Measurements from ENCODE around the gene EMX1. TPM values are rescaled to one million over a fixed set of nuclear protein-coding genes. Genes with fewer than 3 reads are reported as not detected.
A peak's percentile ranks its signal among the peaks of the same experiment; 100 is the strongest.

Gene EMX1
- total and polyA plus RNA-seq, 8 donors: 0.08 to 0.38 (median 0.18) TPM; not detected in 3

DNA sequence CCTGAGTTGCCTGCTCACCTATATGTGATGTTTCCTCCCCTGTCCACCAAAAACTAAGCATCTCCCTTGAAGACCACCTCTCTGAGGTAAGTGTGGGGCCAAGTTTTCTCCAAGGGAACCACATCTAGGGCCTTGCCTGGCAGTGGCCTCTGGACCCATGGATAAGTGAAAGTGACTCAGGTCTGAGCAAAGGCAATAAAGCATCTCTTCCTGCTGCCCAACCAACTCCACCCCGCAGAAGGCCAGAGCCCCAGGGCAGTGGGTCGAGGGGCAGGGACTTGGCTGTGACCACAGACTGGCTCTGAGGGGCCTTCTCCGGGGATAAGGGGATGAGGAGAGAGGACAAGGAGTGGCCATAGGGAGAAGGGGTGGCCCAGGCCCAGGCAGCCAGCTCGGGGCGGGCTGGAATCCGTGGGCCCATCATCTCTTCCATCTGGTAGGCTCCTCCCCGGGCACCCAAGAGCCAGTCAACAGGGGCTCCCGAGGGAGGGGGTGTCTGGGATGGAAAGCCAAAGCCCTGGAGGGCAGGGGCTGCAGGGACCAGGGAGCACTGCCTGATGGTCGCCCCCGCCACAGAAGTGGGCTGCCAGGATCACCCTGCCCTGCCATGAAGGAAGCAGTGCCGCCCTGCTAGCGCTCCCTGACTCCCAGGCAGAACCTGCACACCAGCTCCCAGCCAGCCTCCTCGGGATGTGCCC, 33.4 kb downstream of the EMX1 start:
- no peak for ATAC-seq

DNA sequence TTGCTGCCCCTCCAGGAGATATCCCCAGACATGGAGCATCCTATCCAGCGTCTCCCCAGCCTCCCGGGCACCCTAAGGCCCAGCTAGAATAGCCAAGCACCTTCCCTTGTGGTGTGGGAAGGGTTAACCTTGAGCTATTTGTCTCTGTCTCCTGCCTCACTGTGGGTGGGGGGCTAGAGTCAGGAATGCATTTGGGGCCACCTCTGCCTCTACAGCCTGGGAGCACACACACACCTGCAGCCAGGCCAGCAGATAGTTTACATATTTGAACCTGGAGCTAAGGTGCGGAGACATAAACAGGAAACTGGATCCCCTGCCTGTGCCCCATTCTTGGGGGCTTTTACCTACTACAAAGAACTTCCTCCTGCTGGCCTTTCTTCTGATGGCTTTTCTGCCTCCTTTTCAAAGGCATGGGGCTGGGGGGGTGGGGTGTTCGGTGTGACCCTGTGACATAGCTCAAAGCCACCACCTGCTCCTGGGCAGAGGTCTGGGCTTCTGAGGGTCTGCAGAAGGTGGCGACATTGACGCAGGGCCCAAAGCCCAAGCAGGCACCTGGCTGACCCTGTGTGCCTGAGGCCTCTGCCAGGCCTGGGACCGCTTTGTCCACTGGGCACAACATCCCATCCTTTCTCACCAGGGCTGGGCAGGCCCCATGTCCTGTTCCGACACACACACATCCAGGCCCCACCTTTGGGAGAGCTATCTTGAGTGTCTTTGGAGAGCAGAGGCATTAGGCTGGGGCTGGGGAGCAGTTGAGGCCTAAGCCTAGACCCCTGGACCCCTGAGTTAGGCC, 34.2 kb downstream of the EMX1 start:
- H3K36me3 ChIP-seq: peaks cover 0 to 9% of the 10 kb centered on the region in 2 donors
- intact Hi-C loops (cut with DNase I): no loop called here
- TF ChIP-seq, protein P1, sequence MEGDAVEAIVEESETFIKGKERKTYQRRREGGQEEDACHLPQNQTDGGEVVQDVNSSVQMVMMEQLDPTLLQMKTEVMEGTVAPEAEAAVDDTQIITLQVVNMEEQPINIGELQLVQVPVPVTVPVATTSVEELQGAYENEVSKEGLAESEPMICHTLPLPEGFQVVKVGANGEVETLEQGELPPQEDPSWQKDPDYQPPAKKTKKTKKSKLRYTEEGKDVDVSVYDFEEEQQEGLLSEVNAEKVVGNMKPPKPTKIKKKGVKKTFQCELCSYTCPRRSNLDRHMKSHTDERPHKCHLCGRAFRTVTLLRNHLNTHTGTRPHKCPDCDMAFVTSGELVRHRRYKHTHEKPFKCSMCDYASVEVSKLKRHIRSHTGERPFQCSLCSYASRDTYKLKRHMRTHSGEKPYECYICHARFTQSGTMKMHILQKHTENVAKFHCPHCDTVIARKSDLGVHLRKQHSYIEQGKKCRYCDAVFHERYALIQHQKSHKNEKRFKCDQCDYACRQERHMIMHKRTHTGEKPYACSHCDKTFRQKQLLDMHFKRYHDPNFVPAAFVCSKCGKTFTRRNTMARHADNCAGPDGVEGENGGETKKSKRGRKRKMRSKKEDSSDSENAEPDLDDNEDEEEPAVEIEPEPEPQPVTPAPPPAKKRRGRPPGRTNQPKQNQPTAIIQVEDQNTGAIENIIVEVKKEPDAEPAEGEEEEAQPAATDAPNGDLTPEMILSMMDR (IDR thresholded peaks at IDR 0.05): no peak
- H3K27ac ChIP-seq: no peak overlapping the region
- no peaks in the 10 kb centered on the region for H3K27me3 ChIP-seq
- no peaks in the 10 kb centered on the region for H3K9me3 ChIP-seq
- peak in 1 of 4 donors; percentile 61 for DNase-seq
- H3K4me1 ChIP-seq: peaks cover 0 to under 1% of the 10 kb centered on the region in 2 donors
- no peak overlapping the region for H3K4me3 ChIP-seq
- ATAC-seq: no peak

More for the DNA sequence above, 33.4 kb downstream of the EMX1 start:
- Histone ChIP-seq H3K36me3 (peaks cover 0 to 5% of the 10 kb centered on the region in 2 donors), H3K27ac (no peak overlapping the region), H3K9me3 (no peaks in the 10 kb centered on the region), H3K4me3 (no peak overlapping the region), H3K27me3 (no peaks in the 10 kb centered on the region), H3K4me1 (no peaks in the 10 kb centered on the region)
- TF ChIP-seq, protein P1 (IDR thresholded peaks at IDR 0.05): no peak
- DNase-seq: peak in 1 of 4 donors; percentile 60
- intact Hi-C loops (cut with DNase I): no loop called here

DNA sequence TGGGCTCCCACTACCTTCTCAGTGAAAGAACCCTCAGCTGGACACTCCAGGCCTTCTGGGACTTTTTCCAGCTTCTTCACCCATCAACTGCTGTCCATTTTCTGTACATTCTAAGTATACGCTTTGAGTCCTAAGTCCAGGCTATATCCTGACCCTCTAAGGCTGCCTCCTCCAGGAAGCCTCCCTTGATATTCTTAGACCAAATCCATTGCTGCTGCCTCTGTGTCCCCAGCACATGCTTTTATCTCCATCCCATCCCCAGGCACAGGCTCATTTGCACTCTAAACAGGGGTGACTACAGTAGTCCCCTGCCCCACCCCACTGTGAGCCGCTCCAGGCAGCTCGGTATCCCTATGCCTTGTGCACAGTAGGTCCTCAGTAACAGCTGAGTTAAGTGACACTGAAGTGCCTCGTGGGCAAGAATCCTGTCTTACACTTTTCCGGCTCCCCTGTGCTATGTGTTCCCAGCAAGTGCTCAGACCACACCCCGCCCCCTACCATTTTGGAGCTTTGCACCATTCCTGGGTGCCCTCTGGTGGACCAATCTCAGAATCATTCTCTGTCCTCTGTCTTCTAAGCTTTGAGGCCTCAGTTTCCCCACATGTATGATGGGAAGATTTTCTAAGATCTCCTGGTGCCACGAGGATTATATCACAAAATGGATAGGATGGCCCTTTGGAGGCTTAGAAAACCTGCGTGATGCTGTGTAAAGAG, 34.9 kb downstream of the EMX1 start:
- intact Hi-C loops (cut with DNase I): no loop called here
- Histone ChIP-seq H3K9me3 (no peaks in the 10 kb centered on the region), H3K27ac (no peak overlapping the region), H3K36me3 (peaks cover 0 to 10% of the 10 kb centered on the region in 2 donors), H3K4me1 (peaks cover 0 to 5% of the 10 kb centered on the region in 2 donors), H3K27me3 (no peaks in the 10 kb centered on the region), H3K4me3 (no peak overlapping the region)
- TF ChIP-seq, protein P1 (IDR thresholded peaks at IDR 0.05): no peak
- DNase-seq (peak in 1 of 4 donors; percentile 10), ATAC-seq (no peak)

DNA sequence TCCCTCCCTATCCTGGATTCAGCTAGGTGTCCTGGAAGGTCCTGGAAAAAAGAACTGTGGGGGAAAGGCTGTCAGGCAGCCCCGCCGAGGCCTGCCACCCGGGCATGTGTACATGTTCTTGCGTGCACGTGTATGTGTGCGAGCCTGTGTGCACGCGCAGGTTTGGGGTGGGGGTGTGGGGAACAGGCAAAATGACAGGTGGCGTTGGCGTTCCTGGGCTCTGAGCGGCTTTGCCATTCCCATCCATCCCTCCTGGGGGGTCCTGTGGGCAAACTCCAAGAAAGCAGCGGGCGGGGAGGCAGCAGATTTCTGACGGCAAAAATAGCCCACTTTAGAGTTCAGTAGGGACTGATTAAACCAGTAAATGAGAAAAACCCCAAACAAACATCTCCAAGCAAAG, 35.6 kb downstream of the EMX1 start:
- Histone ChIP-seq H3K4me1 (peaks cover 0 to 5% of the 10 kb centered on the region in 2 donors), H3K27me3 (no peaks in the 10 kb centered on the region), H3K36me3 (peaks cover 0 to 16% of the 10 kb centered on the region in 2 donors), H3K4me3 (no peak overlapping the region), H3K27ac (no peak overlapping the region), H3K9me3 (no peaks in the 10 kb centered on the region)
- peak in 1 of 4 donors; percentile 75 for DNase-seq
- no peak for ATAC-seq
- TF ChIP-seq, protein P1 (IDR thresholded peaks at IDR 0.05): no peak
- intact Hi-C loops (cut with DNase I): no loop called here

Measured in left lung (tissue), 10 donors.